DOHH2 (cell line): Measurements from ENCODE around the gene PLPPR1.

ENCODE experiments used
- CTCF ChIP-seq: fragments of 200-600 bp; sonication (generic); IDR thresholded peaks from one replicate; pipeline ENCODE4 v1.5.1; 2014; ENCODE audit warnings: antibody characterized with exemption, mild to moderate bottlenecking, low read depth, low read length; ENCODE audit not compliant: poor library complexity, severe bottlenecking
- EZH2phosphoT487 ChIP-seq: fragments of 200-600 bp; sonication (generic); IDR thresholded peaks from 2 replicates; pipeline ENCODE4 v1.6.1; 2017; ENCODE audit warnings: borderline replicate concordance, mild to moderate bottlenecking, antibody characterized with exemption, low read length, moderate library complexity, mixed read lengths

GRCh38 chr9:101018467-101018866, 10.1 kb upstream of the PLPPR1 start:
- TF ChIP-seq CTCF = no peak
- TF ChIP-seq EZH2phosphoT487 = no peak
